Smooth muscle cell (in vitro differentiated cells): ENCODE results near the gene USP53. TPM values are rescaled to one million over a fixed set of nuclear protein-coding genes. Genes with fewer than 3 reads are reported as not detected.

Experiments used
- DNase-seq: peaks from one replicate; lab custom pipeline; 2025; ENCODE audit not compliant: unreplicated experiment; lab: John Stamatoyannopoulos, UW
- H2AFZ ChIP-seq: fragments of 200-600 bp; sonication (generic); 2 replicates; pipeline ENCODE4 v1.6.0; 2016; ENCODE audit warnings: antibody characterized with exemption, low read depth, mild to moderate bottlenecking
- H3F3A ChIP-seq: fragments of 200-600 bp; sonication (generic); 2 replicates; pipeline ENCODE4 v1.6.0; 2017; ENCODE audit warnings: antibody characterized with exemption, low read depth
- H3K27ac ChIP-seq: fragments of 200-600 bp; sonication (generic); 2 replicates; pipeline ENCODE4 v1.5.1; 2016; ENCODE audit warnings: low read depth, mild to moderate bottlenecking
- H3K27me3 ChIP-seq: fragments of 200-600 bp; sonication (generic); 2 replicates; pipeline ENCODE4 v1.6.1; 2016; ENCODE audit warnings: low read depth, mild to moderate bottlenecking
- H3K36me3 ChIP-seq: fragments of 200-600 bp; sonication (generic); 2 replicates; pipeline ENCODE4 v1.5.1; 2016; ENCODE audit warnings: low read depth
- H3K4me1 ChIP-seq: fragments of 200-600 bp; sonication (generic); 2 replicates; pipeline ENCODE4 v1.5.1; 2016; ENCODE audit warnings: low read depth
- H3K4me2 ChIP-seq: fragments of 200-600 bp; sonication (generic); 2 replicates; pipeline ENCODE4 v1.6.0; 2016; ENCODE audit warnings: mild to moderate bottlenecking
- H3K4me3 ChIP-seq: fragments of 200-600 bp; sonication (generic); 2 replicates; pipeline ENCODE4 v1.5.1; 2016; ENCODE audit warnings: mild to moderate bottlenecking
- H3K79me2 ChIP-seq: fragments of 200-600 bp; sonication (generic); 2 replicates; pipeline ENCODE4 v1.6.0; 2016; ENCODE audit warnings: low read depth, mild to moderate bottlenecking
- H3K9ac ChIP-seq: fragments of 200-600 bp; sonication (generic); 2 replicates; pipeline ENCODE4 v1.6.0; 2016; ENCODE audit warnings: low read depth
- H3K9me3 ChIP-seq: fragments of 200-600 bp; sonication (generic); replicated peaks from 2 replicates; pipeline ENCODE4 v1.5.1; 2016; ENCODE audit warnings: low read depth
- H4K20me1 ChIP-seq: fragments of 200-600 bp; sonication (generic); 2 replicates; pipeline ENCODE4 v1.6.0; 2016; ENCODE audit warnings: low read depth
- WGBS: methylation state at CpG from one replicate; pipeline ENCODE4 v1.1.7; 2016; ENCODE audit warnings: low lambda C conversion rate; 5-methylcytosine and 5-hydroxymethylcytosine counted together
- polyA plus RNA-seq: library from polyadenylated mRNA; unstranded; fragments of >200 nt; fragmentation: Nextera tagmentation; extraction: Ambion mirVana; gene quantifications from 2 replicates; pipeline ENCODE4 v1.2.1, GENCODE V29; 2016
- total RNA-seq: library from RNA; depleted of rRNA; stranded (reverse); fragments of >200 nt; gene quantifications from 2 replicates; pipeline ENCODE4 v1.2.3, GENCODE V29; 2014
- TF ChIP-seq, protein P1 (sequence below): fragments of 200-600 bp; sonication (generic); IDR thresholded peaks from 2 replicates; pipeline ENCODE4 v1.5.1; 2017; ENCODE audit warnings: borderline replicate concordance, mild to moderate bottlenecking, antibody characterized with exemption; ENCODE audit not compliant: insufficient read depth, poor library complexity, severe bottlenecking

The USP53 gene
- total and polyA plus RNA-seq, 2 experiments from 2014 or later: 4.2 to 16.3 TPM

- Histone ChIP-seq H3F3A (no peaks in the 10 kb centered on the region), H3K9ac (no peak overlapping the region), H3K9me3 (no peaks in the 10 kb centered on the region), H3K36me3 (no peaks in the 10 kb centered on the region), H3K4me3 (no peak overlapping the region), H4K20me1 (no peaks in the 10 kb centered on the region), H3K4me2 (no peak overlapping the region), H3K27ac (no peak overlapping the region), H3K27me3 (peaks cover 7% of the 10 kb centered on the region), H3K79me2 (no peaks in the 10 kb centered on the region), H2AFZ (no peak overlapping the region), H3K4me1 (no peaks in the 10 kb centered on the region)
- DNase-seq: no peak
- TF ChIP-seq, protein P1, sequence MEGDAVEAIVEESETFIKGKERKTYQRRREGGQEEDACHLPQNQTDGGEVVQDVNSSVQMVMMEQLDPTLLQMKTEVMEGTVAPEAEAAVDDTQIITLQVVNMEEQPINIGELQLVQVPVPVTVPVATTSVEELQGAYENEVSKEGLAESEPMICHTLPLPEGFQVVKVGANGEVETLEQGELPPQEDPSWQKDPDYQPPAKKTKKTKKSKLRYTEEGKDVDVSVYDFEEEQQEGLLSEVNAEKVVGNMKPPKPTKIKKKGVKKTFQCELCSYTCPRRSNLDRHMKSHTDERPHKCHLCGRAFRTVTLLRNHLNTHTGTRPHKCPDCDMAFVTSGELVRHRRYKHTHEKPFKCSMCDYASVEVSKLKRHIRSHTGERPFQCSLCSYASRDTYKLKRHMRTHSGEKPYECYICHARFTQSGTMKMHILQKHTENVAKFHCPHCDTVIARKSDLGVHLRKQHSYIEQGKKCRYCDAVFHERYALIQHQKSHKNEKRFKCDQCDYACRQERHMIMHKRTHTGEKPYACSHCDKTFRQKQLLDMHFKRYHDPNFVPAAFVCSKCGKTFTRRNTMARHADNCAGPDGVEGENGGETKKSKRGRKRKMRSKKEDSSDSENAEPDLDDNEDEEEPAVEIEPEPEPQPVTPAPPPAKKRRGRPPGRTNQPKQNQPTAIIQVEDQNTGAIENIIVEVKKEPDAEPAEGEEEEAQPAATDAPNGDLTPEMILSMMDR: no peak
Observed at GRCh38 chr4:119313237-119313636, 100.7 kb downstream of the USP53 start.

- no peaks in the 10 kb centered on the region for H3K9me3 ChIP-seq
- no peak overlapping the region for H3K27ac ChIP-seq
- no peak overlapping the region for H3K4me2 ChIP-seq
- no peaks in the 10 kb centered on the region for H3K36me3 ChIP-seq
- DNase-seq: no peak
- H4K20me1 ChIP-seq: no peaks in the 10 kb centered on the region
- no peaks in the 10 kb centered on the region for H3K79me2 ChIP-seq
- no peaks in the 10 kb centered on the region for H3F3A ChIP-seq
- peaks cover 7% of the 10 kb centered on the region for H3K27me3 ChIP-seq
- no peak overlapping the region for H2AFZ ChIP-seq
- 35% methylated on average over 4 of the region's 4 CpGs for WGBS
- H3K4me1 ChIP-seq: no peaks in the 10 kb centered on the region
- H3K4me3 ChIP-seq: no peak overlapping the region
- TF ChIP-seq, protein P1: peak; percentile 50
- no peak overlapping the region for H3K9ac ChIP-seq
Observed at GRCh38 chr4:119314356-119314755, 101.8 kb downstream of the USP53 start.

DNA sequence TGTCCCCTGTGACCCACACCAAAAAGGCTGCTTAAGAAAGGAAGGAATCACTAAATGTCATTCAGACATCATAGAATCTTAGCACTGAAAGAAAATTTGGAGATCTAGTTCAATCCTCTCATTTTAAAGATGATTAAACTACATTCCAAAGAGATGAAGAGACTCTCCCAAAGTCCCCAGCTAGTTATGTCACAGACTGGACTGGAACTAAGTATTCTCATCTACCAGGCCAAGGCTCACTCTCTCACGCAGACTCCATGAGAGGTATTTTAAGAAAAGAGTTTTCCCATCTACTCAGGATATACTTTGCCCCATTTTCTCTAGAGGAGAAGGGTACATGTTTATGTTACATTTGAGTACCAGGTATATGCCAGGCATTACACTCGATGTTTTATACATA lies 102.5 kb downstream of the USP53 start:
- H3K4me3 ChIP-seq: no peak overlapping the region
- H3K27ac ChIP-seq: no peak overlapping the region
- H2AFZ ChIP-seq: no peak overlapping the region
- no peaks in the 10 kb centered on the region for H4K20me1 ChIP-seq
- H3K9ac ChIP-seq: no peak overlapping the region
- H3K4me1 ChIP-seq: no peaks in the 10 kb centered on the region
- peaks cover 7% of the 10 kb centered on the region for H3K27me3 ChIP-seq
- no peaks in the 10 kb centered on the region for H3K79me2 ChIP-seq
- no peaks in the 10 kb centered on the region for H3K9me3 ChIP-seq
- no peak overlapping the region for H3K4me2 ChIP-seq
- WGBS: 89% methylated on average over 2 of the region's 2 CpGs
- DNase-seq: no peak
- TF ChIP-seq, protein P1: no peak
- no peaks in the 10 kb centered on the region for H3F3A ChIP-seq
- no peaks in the 10 kb centered on the region for H3K36me3 ChIP-seq

- Histone ChIP-seq H3K27ac (no peak overlapping the region), H3K9ac (no peak overlapping the region), H2AFZ (no peak overlapping the region), H3K4me1 (no peaks in the 10 kb centered on the region), H3K79me2 (no peaks in the 10 kb centered on the region), H3K27me3 (peaks cover 7% of the 10 kb centered on the region), H4K20me1 (no peaks in the 10 kb centered on the region), H3K9me3 (no peaks in the 10 kb centered on the region), H3K4me3 (no peak overlapping the region), H3K36me3 (no peaks in the 10 kb centered on the region), H3F3A (no peaks in the 10 kb centered on the region), H3K4me2 (no peak overlapping the region)
- 50% methylated on average over 2 of the region's 2 CpGs for WGBS
- no peak for DNase-seq
- TF ChIP-seq, protein P1: no peak
Observed at GRCh38 chr4:119317990-119318389, 105.5 kb downstream of the USP53 start.
